Measurements from ENCODE around the gene CCDC124.

The CCDC124 gene

GRCh38 chr19:17943274-17944221 is 10.7 kb downstream of the CCDC124 start:
- no peak overlapping the region for H2AFZ ChIP-seq (ENCODE audit: low read depth, low read length)
- H3K36me3 ChIP-seq (ENCODE audit: insufficient read depth, low read length) = peaks cover 26% of the 10 kb centered on the region
- H3K27me3 ChIP-seq (ENCODE audit: insufficient read depth, low read length) = no peaks in the 10 kb centered on the region
- no peaks in the 10 kb centered on the region for H3K9me3 ChIP-seq (ENCODE audit: low read length)
- peaks cover 7% of the 10 kb centered on the region for H3K4me1 ChIP-seq (ENCODE audit: insufficient read depth, low read length)
- no peak overlapping the region for H3K4me3 ChIP-seq (ENCODE audit: low read length)

- Histone ChIP-seq H3K36me3 (ENCODE audit: insufficient read depth, low read length) (peaks cover 22% of the 10 kb centered on the region), H2AFZ (ENCODE audit: low read depth, low read length) (no peak overlapping the region), H3K9me3 (ENCODE audit: low read length) (no peaks in the 10 kb centered on the region), H3K4me3 (ENCODE audit: low read length) (no peak overlapping the region), H3K27me3 (ENCODE audit: insufficient read depth, low read length) (no peaks in the 10 kb centered on the region), H3K4me1 (ENCODE audit: insufficient read depth, low read length) (peaks cover 14% of the 10 kb centered on the region)
Measured at GRCh38 chr19:17944301-17944700, 11.5 kb downstream of the CCDC124 start.

- Histone ChIP-seq H2AFZ (ENCODE audit: low read depth, low read length) (no peak overlapping the region), H3K9me3 (ENCODE audit: low read length) (no peaks in the 10 kb centered on the region), H3K36me3 (ENCODE audit: insufficient read depth, low read length) (peaks cover 10% of the 10 kb centered on the region), H3K4me1 (ENCODE audit: insufficient read depth, low read length) (peaks cover 40% of the 10 kb centered on the region), H3K27me3 (ENCODE audit: insufficient read depth, low read length) (no peaks in the 10 kb centered on the region), H3K4me3 (ENCODE audit: low read length) (peak overlapping the region; percentile 39)
Measured at GRCh38 chr19:17946965-17947784, 14.4 kb downstream of the CCDC124 start.

- Histone ChIP-seq H3K9me3 (ENCODE audit: low read length) (no peaks in the 10 kb centered on the region), H3K27me3 (ENCODE audit: insufficient read depth, low read length) (no peaks in the 10 kb centered on the region), H3K4me3 (ENCODE audit: low read length) (peak overlapping the region; percentile 39), H3K36me3 (ENCODE audit: insufficient read depth, low read length) (peaks cover 6% of the 10 kb centered on the region), H3K4me1 (ENCODE audit: insufficient read depth, low read length) (peaks cover 48% of the 10 kb centered on the region), H2AFZ (ENCODE audit: low read depth, low read length) (no peak overlapping the region)
Measured at GRCh38 chr19:17947815-17948513, 15.1 kb downstream of the CCDC124 start.

GRCh38 chr19:17948514-17948900 is 15.7 kb downstream of the CCDC124 start:
- Histone ChIP-seq H3K27me3 (ENCODE audit: insufficient read depth, low read length) (no peaks in the 10 kb centered on the region), H3K4me1 (ENCODE audit: insufficient read depth, low read length) (peaks cover 52% of the 10 kb centered on the region), H3K9me3 (ENCODE audit: low read length) (no peaks in the 10 kb centered on the region), H3K4me3 (ENCODE audit: low read length) (peak overlapping the region; percentile 31), H3K36me3 (ENCODE audit: insufficient read depth, low read length) (peaks cover 5% of the 10 kb centered on the region), H2AFZ (ENCODE audit: low read depth, low read length) (no peak overlapping the region)

- no peaks in the 10 kb centered on the region for H3K27me3 ChIP-seq (ENCODE audit: insufficient read depth, low read length)
- peaks cover 3% of the 10 kb centered on the region for H3K36me3 ChIP-seq (ENCODE audit: insufficient read depth, low read length)
- H3K9me3 ChIP-seq (ENCODE audit: low read length) = no peaks in the 10 kb centered on the region
- H3K4me1 ChIP-seq (ENCODE audit: insufficient read depth, low read length) = peaks cover 55% of the 10 kb centered on the region
- peak overlapping the region; percentile 60 for H3K4me3 ChIP-seq (ENCODE audit: low read length)
- H2AFZ ChIP-seq (ENCODE audit: low read depth, low read length) = no peak overlapping the region
Measured at GRCh38 chr19:17948931-17949930, 16.4 kb downstream of the CCDC124 start.

- Histone ChIP-seq H3K36me3 (ENCODE audit: insufficient read depth, low read length) (peaks cover 3% of the 10 kb centered on the region), H3K27me3 (ENCODE audit: insufficient read depth, low read length) (no peaks in the 10 kb centered on the region), H3K9me3 (ENCODE audit: low read length) (no peaks in the 10 kb centered on the region), H3K4me3 (ENCODE audit: low read length) (peak overlapping the region; percentile 60), H3K4me1 (ENCODE audit: insufficient read depth, low read length) (peaks cover 55% of the 10 kb centered on the region), H2AFZ (ENCODE audit: low read depth, low read length) (no peak overlapping the region)
Measured at GRCh38 chr19:17949956-17950309, 17.1 kb downstream of the CCDC124 start.

- H3K4me3 ChIP-seq (ENCODE audit: low read length) = peak overlapping the region; percentile 60
- no peaks in the 10 kb centered on the region for H3K27me3 ChIP-seq (ENCODE audit: insufficient read depth, low read length)
- H2AFZ ChIP-seq (ENCODE audit: low read depth, low read length) = peak overlapping the region; percentile 16
- no peaks in the 10 kb centered on the region for H3K36me3 ChIP-seq (ENCODE audit: insufficient read depth, low read length)
- no peaks in the 10 kb centered on the region for H3K9me3 ChIP-seq (ENCODE audit: low read length)
- H3K4me1 ChIP-seq (ENCODE audit: insufficient read depth, low read length) = peaks cover 55% of the 10 kb centered on the region
Measured at GRCh38 chr19:17950310-17951156, 17.7 kb downstream of the CCDC124 start.

- Histone ChIP-seq H3K36me3 (ENCODE audit: insufficient read depth, low read length) (no peaks in the 10 kb centered on the region), H3K4me1 (ENCODE audit: insufficient read depth, low read length) (peaks cover 55% of the 10 kb centered on the region), H3K9me3 (ENCODE audit: low read length) (no peaks in the 10 kb centered on the region), H2AFZ (ENCODE audit: low read depth, low read length) (peak overlapping the region; percentile 74), H3K4me3 (ENCODE audit: low read length) (peak overlapping the region; percentile 60), H3K27me3 (ENCODE audit: insufficient read depth, low read length) (no peaks in the 10 kb centered on the region)
Measured at GRCh38 chr19:17951157-17951989, 18.6 kb downstream of the CCDC124 start.

GRCh38 chr19:17951990-17952976 is 19.5 kb downstream of the CCDC124 start:
- Histone ChIP-seq H3K27me3 (ENCODE audit: insufficient read depth, low read length) (no peaks in the 10 kb centered on the region), H3K4me1 (ENCODE audit: insufficient read depth, low read length) (peaks cover 52% of the 10 kb centered on the region), H3K9me3 (ENCODE audit: low read length) (no peaks in the 10 kb centered on the region), H3K36me3 (ENCODE audit: insufficient read depth, low read length) (no peaks in the 10 kb centered on the region), H2AFZ (ENCODE audit: low read depth, low read length) (peak overlapping the region; percentile 74), H3K4me3 (ENCODE audit: low read length) (peak overlapping the region; percentile 60)

Data from neuron (in vitro differentiated cells).